ENCODE measurements around the gene PPIAL4G. TPM values are rescaled to one million over a fixed set of nuclear protein-coding genes. Genes with fewer than 3 reads are reported as not detected.
"Not testable (repeated sequence)": the region's sequence is repeated elsewhere in the genome, so short reads cannot be mapped to it uniquely, and the experiment has no call there.

Gene PPIAL4G
- 0.04 TPM for polyA plus RNA-seq
- long read RNA-seq, donor 1 = 0 reads
- long read RNA-seq, donor 2 = 0 reads
- long read RNA-seq, donor 3 = 0 reads
- long read RNA-seq, donor 4 = 0 reads
- long read RNA-seq, donor 5 = 0 reads
- long read RNA-seq, donor 6 = 0 reads
- long read RNA-seq, donor 7 = 0 reads
- long read RNA-seq, donor 8 = 0 reads
- long read RNA-seq, donor 9 = 0 reads
- long read RNA-seq, donor 10 = 0 reads
- long read RNA-seq, donor 11 = 0 reads

GRCh38 chr1:148483029-148483428 is at the start of gene PPIAL4G:
Gene PPIAL4G, minus strand, starts transcription at chr1:148483302. Its CDS starts 50 bp downstream, at chr1:148483252.
- H3K36me3 ChIP-seq (ENCODE audit: control insufficient read depth, insufficient read depth, low read length); H3K27me3 ChIP-seq (ENCODE audit: control insufficient read depth, insufficient read depth, low read length); H3K9me3 ChIP-seq (ENCODE audit: control insufficient read depth, low read depth, low read length); H3K4me1 ChIP-seq (ENCODE audit: control insufficient read depth, insufficient read depth, low read length); H3K4me3 ChIP-seq (ENCODE audit: low read length); H3K27ac ChIP-seq (ENCODE audit: low read length); DNase-seq: not testable (repeated sequence)
- WGBS (ENCODE audit: insufficient coverage, low lambda C conversion rate) = no CpG with 5 or more reads among the region's 12 CpGs

GRCh38 chr1:148532158-148532557 is 49.1 kb upstream of the PPIAL4G start:
- WGBS (ENCODE audit: insufficient coverage, low lambda C conversion rate) = no CpG with 5 or more reads among the region's 4 CpGs

GRCh38 chr1:148529101-148529567 is 46.0 kb upstream of the PPIAL4G start:
- not testable (repeated sequence) for H3K27ac ChIP-seq (ENCODE audit: low read length); H3K36me3 ChIP-seq (ENCODE audit: control insufficient read depth, insufficient read depth, low read length); H3K9me3 ChIP-seq (ENCODE audit: control insufficient read depth, low read depth, low read length); H3K27me3 ChIP-seq (ENCODE audit: control insufficient read depth, insufficient read depth, low read length); H3K4me1 ChIP-seq (ENCODE audit: control insufficient read depth, insufficient read depth, low read length)
- peak in 1 of 2 donors; percentile 5 for DNase-seq
- H3K4me3 ChIP-seq (ENCODE audit: low read length) = peak overlapping the region; percentile 13
- WGBS (ENCODE audit: insufficient coverage, low lambda C conversion rate) = no CpG with 5 or more reads among the region's 25 CpGs

More at GRCh38 chr1:148532158-148532557, 49.1 kb upstream of the PPIAL4G start:
- not testable (repeated sequence) for H3K27ac ChIP-seq (ENCODE audit: low read length); H3K36me3 ChIP-seq (ENCODE audit: control insufficient read depth, insufficient read depth, low read length); DNase-seq; H3K9me3 ChIP-seq (ENCODE audit: control insufficient read depth, low read depth, low read length); H3K27me3 ChIP-seq (ENCODE audit: control insufficient read depth, insufficient read depth, low read length); H3K4me1 ChIP-seq (ENCODE audit: control insufficient read depth, insufficient read depth, low read length); H3K4me3 ChIP-seq (ENCODE audit: low read length)

GRCh38 chr1:148528591-148528990 is 45.5 kb upstream of the PPIAL4G start:
- H3K4me1 ChIP-seq (ENCODE audit: control insufficient read depth, insufficient read depth, low read length); H3K9me3 ChIP-seq (ENCODE audit: control insufficient read depth, low read depth, low read length); H3K27ac ChIP-seq (ENCODE audit: low read length); H3K4me3 ChIP-seq (ENCODE audit: low read length); H3K27me3 ChIP-seq (ENCODE audit: control insufficient read depth, insufficient read depth, low read length); DNase-seq; H3K36me3 ChIP-seq (ENCODE audit: control insufficient read depth, insufficient read depth, low read length): not testable (repeated sequence)
- WGBS (ENCODE audit: insufficient coverage, low lambda C conversion rate) = no CpG with 5 or more reads among the region's 24 CpGs

- H3K36me3 ChIP-seq (ENCODE audit: control insufficient read depth, insufficient read depth, low read length); H3K4me3 ChIP-seq (ENCODE audit: low read length); H3K9me3 ChIP-seq (ENCODE audit: control insufficient read depth, low read depth, low read length); H3K27me3 ChIP-seq (ENCODE audit: control insufficient read depth, insufficient read depth, low read length); DNase-seq; H3K4me1 ChIP-seq (ENCODE audit: control insufficient read depth, insufficient read depth, low read length); H3K27ac ChIP-seq (ENCODE audit: low read length): not testable (repeated sequence)
- WGBS (ENCODE audit: insufficient coverage, low lambda C conversion rate) = no CpG with 5 or more reads among the region's 2 CpGs
Observed at GRCh38 chr1:148526587-148526986, 43.5 kb upstream of the PPIAL4G start.

GRCh38 chr1:148523205-148524144 is 40.4 kb upstream of the PPIAL4G start:
- not testable (repeated sequence) for H3K9me3 ChIP-seq (ENCODE audit: control insufficient read depth, low read depth, low read length); H3K27me3 ChIP-seq (ENCODE audit: control insufficient read depth, insufficient read depth, low read length); DNase-seq; H3K4me1 ChIP-seq (ENCODE audit: control insufficient read depth, insufficient read depth, low read length); H3K36me3 ChIP-seq (ENCODE audit: control insufficient read depth, insufficient read depth, low read length)
- WGBS (ENCODE audit: insufficient coverage, low lambda C conversion rate) = no CpG with 5 or more reads among the region's 35 CpGs
- Histone ChIP-seq H3K27ac (ENCODE audit: low read length) (peak overlapping the region; percentile 81), H3K4me3 (ENCODE audit: low read length) (peak overlapping the region; percentile 33)

GRCh38 chr1:148522561-148523204 is 39.6 kb upstream of the PPIAL4G start:
- WGBS (ENCODE audit: insufficient coverage, low lambda C conversion rate) = no CpG with 5 or more reads among the region's 30 CpGs
- not testable (repeated sequence) for H3K9me3 ChIP-seq (ENCODE audit: control insufficient read depth, low read depth, low read length); H3K36me3 ChIP-seq (ENCODE audit: control insufficient read depth, insufficient read depth, low read length); H3K4me1 ChIP-seq (ENCODE audit: control insufficient read depth, insufficient read depth, low read length); H3K27me3 ChIP-seq (ENCODE audit: control insufficient read depth, insufficient read depth, low read length)
- H3K27ac ChIP-seq (ENCODE audit: low read length) = peak overlapping the region; percentile 81
- H3K4me3 ChIP-seq (ENCODE audit: low read length) = peak overlapping the region; percentile 33
- DNase-seq = peak; percentile 94 to 96

- H3K36me3 ChIP-seq (ENCODE audit: control insufficient read depth, insufficient read depth, low read length); H3K27me3 ChIP-seq (ENCODE audit: control insufficient read depth, insufficient read depth, low read length); H3K4me1 ChIP-seq (ENCODE audit: control insufficient read depth, insufficient read depth, low read length); H3K9me3 ChIP-seq (ENCODE audit: control insufficient read depth, low read depth, low read length): not testable (repeated sequence)
- peak; percentile 83 to 91 for DNase-seq
- no CpG with 5 or more reads among the region's 23 CpGs for WGBS (ENCODE audit: insufficient coverage, low lambda C conversion rate)
- H3K4me3 ChIP-seq (ENCODE audit: low read length) = peak overlapping the region; percentile 37
- peak overlapping the region; percentile 60 for H3K27ac ChIP-seq (ENCODE audit: low read length)
Observed at GRCh38 chr1:148522072-148522471, 39.0 kb upstream of the PPIAL4G start.

- H3K4me1 ChIP-seq (ENCODE audit: control insufficient read depth, insufficient read depth, low read length); H3K27me3 ChIP-seq (ENCODE audit: control insufficient read depth, insufficient read depth, low read length); H3K4me3 ChIP-seq (ENCODE audit: low read length); H3K36me3 ChIP-seq (ENCODE audit: control insufficient read depth, insufficient read depth, low read length); H3K9me3 ChIP-seq (ENCODE audit: control insufficient read depth, low read depth, low read length); H3K27ac ChIP-seq (ENCODE audit: low read length); DNase-seq: not testable (repeated sequence)
- no CpG with 5 or more reads among the region's 3 CpGs for WGBS (ENCODE audit: insufficient coverage, low lambda C conversion rate)
Observed at GRCh38 chr1:148514310-148514709, 31.2 kb upstream of the PPIAL4G start.

GRCh38 chr1:148512571-148513184 is 29.6 kb upstream of the PPIAL4G start:
- not testable (repeated sequence) for DNase-seq
- WGBS (ENCODE audit: insufficient coverage, low lambda C conversion rate) = no CpG with 5 or more reads among the region's 9 CpGs

More at GRCh38 chr1:148512571-148513184, 29.6 kb upstream of the PPIAL4G start:
- not testable (repeated sequence) for H3K4me1 ChIP-seq (ENCODE audit: control insufficient read depth, insufficient read depth, low read length); H3K36me3 ChIP-seq (ENCODE audit: control insufficient read depth, insufficient read depth, low read length); H3K4me3 ChIP-seq (ENCODE audit: low read length); H3K27me3 ChIP-seq (ENCODE audit: control insufficient read depth, insufficient read depth, low read length); H3K9me3 ChIP-seq (ENCODE audit: control insufficient read depth, low read depth, low read length); H3K27ac ChIP-seq (ENCODE audit: low read length)
